Mucosa of rectum (tissue), 2 donors: ENCODE results near the gene EDA2R.

ENCODE experiments used
- H3K27ac ChIP-seq, 2 donors: one replicate each; pipeline ENCODE4 v1.7.0; 2013; ENCODE audit warnings: inconsistent platforms in 2 of 2, low read depth in 2 of 2, low read length in 2 of 2
- H3K27me3 ChIP-seq, 2 donors: one replicate each; pipeline ENCODE4 v1.7.0; 2013; ENCODE audit warnings: low read length in 2 of 2; ENCODE audit not compliant: control insufficient read depth in 2 of 2, insufficient read depth in 2 of 2
- H3K36me3 ChIP-seq, 2 donors: one replicate each; pipeline ENCODE4 v1.7.0; 2013; ENCODE audit warnings: low read length in 2 of 2; ENCODE audit not compliant: control insufficient read depth in 2 of 2, insufficient read depth in 2 of 2
- H3K4me1 ChIP-seq, 2 donors: one replicate each; pipeline ENCODE4 v1.7.0; 2013; ENCODE audit warnings: low read length in 2 of 2, mild to moderate bottlenecking in 1 of 2; ENCODE audit not compliant: control insufficient read depth in 2 of 2, insufficient read depth in 2 of 2
- H3K4me3 ChIP-seq, 2 donors: one replicate each; pipeline ENCODE4 v1.7.0; 2013; ENCODE audit warnings: low read length in 2 of 2
- H3K9ac ChIP-seq, 2 donors: one replicate each; pipeline ENCODE4 v1.7.0; 2013; ENCODE audit warnings: low read length in 2 of 2, low read depth in 1 of 2, mild to moderate bottlenecking in 1 of 2
- H3K9me3 ChIP-seq, 2 donors: one replicate each; pipeline ENCODE4 v1.7.0; 2013; ENCODE audit warnings: low read length in 2 of 2; ENCODE audit not compliant: control insufficient read depth in 2 of 2
- donor health status: healthy.
- donor health status: Normal muscosa, but diverticular disease.

The EDA2R gene

DNA sequence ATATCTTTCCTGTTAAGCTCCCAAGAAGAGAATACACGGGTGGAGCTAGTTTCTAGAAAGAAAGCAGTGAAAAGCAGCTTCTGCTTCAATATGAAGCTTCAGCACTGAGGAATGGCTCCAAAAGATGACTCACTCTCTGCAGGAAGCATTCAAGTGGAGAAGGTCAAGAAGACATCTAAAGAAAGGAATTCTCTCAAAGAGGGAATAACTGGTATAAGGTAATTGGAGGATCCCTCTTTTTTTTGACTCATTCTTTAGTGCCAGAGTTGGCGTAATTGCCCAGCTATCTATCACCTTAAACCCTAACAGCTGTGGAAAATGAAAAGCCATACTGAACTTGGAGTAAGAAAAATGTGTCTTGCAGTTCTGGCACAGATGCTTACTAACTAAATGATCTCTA is 3.5 kb downstream of the EDA2R start:
- Histone ChIP-seq H3K4me1 (no peaks in the 10 kb centered on the region), H3K27ac (no peak overlapping the region), H3K9me3 (no peaks in the 10 kb centered on the region), H3K4me3 (no peak overlapping the region), H3K27me3 (no peaks in the 10 kb centered on the region), H3K36me3 (no peaks in the 10 kb centered on the region), H3K9ac (no peak overlapping the region)

DNA sequence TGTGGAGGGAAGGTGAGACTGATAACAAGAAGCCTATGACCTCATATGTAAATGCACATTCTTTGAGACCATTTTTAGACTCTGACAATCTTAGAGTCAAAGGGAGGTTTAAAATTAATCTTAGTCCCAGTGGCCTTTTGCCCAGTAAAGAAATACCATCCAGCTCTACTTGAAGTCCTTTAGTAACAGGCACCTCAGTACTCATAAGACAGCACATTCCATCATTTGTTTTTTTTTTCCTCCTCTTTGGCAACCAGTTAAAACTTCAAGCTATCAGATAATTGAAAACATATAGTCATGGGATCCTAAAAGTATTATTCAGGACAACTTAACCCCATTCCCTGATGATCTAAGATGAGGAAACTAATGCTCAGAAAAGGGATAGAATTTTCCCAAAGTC is 4.6 kb downstream of the EDA2R start:
- no peaks in the 10 kb centered on the region for H3K27me3 ChIP-seq
- H3K36me3 ChIP-seq, result no peaks in the 10 kb centered on the region
- no peak overlapping the region for H3K27ac ChIP-seq
- no peaks in the 10 kb centered on the region for H3K9me3 ChIP-seq
- no peaks in the 10 kb centered on the region for H3K4me1 ChIP-seq
- no peak overlapping the region for H3K9ac ChIP-seq
- H3K4me3 ChIP-seq, result no peak overlapping the region

GRCh38 chrX:66633541-66633940 is 5.3 kb downstream of the EDA2R start:
- Histone ChIP-seq H3K27me3 (no peaks in the 10 kb centered on the region), H3K9me3 (no peaks in the 10 kb centered on the region), H3K4me1 (no peaks in the 10 kb centered on the region), H3K36me3 (no peaks in the 10 kb centered on the region), H3K27ac (no peak overlapping the region), H3K9ac (no peak overlapping the region), H3K4me3 (no peak overlapping the region)

GRCh38 chrX:66632981-66633380 is 5.9 kb downstream of the EDA2R start:
- Histone ChIP-seq H3K9me3 (no peaks in the 10 kb centered on the region), H3K27me3 (no peaks in the 10 kb centered on the region), H3K4me3 (no peak overlapping the region), H3K9ac (no peak overlapping the region), H3K27ac (no peak overlapping the region), H3K36me3 (no peaks in the 10 kb centered on the region), H3K4me1 (no peaks in the 10 kb centered on the region)

- H3K9ac ChIP-seq, result no peak overlapping the region
- no peak overlapping the region for H3K27ac ChIP-seq
- H3K27me3 ChIP-seq, result no peaks in the 10 kb centered on the region
- no peaks in the 10 kb centered on the region for H3K36me3 ChIP-seq
- H3K9me3 ChIP-seq, result no peaks in the 10 kb centered on the region
- no peak overlapping the region for H3K4me3 ChIP-seq
- no peaks in the 10 kb centered on the region for H3K4me1 ChIP-seq
Measured at GRCh38 chrX:66632473-66632872, 6.4 kb downstream of the EDA2R start.

GRCh38 chrX:66625525-66625924 is 13.4 kb downstream of the EDA2R start:
- Histone ChIP-seq H3K4me1 (no peaks in the 10 kb centered on the region), H3K9ac (no peak overlapping the region), H3K4me3 (no peak overlapping the region), H3K9me3 (no peaks in the 10 kb centered on the region), H3K36me3 (no peaks in the 10 kb centered on the region), H3K27me3 (peaks cover 0 to 2% of the 10 kb centered on the region in 2 donors), H3K27ac (no peak overlapping the region)

DNA sequence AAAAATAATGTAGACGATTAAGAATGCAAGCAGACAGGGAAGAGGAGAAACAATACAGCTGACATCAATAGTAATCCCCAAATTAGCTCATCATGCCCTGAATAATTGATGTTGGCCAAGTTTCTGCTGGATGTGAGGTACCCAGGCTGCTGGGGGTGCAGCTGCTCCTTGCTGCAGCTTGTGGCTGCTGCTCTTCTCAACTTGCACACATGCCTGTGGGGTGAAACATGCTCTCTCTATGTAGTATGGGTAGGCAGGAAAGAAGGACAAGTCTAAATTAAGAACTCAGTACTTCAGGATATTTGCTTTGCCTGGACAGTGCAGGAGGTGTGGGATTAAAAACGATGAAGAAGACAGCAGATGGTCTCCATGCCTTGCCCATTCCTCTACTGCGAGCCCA is 16.7 kb downstream of the EDA2R start:
- H3K9ac ChIP-seq, result no peak overlapping the region
- H3K9me3 ChIP-seq, result no peaks in the 10 kb centered on the region
- H3K27ac ChIP-seq, result no peak overlapping the region
- H3K4me3 ChIP-seq, result no peak overlapping the region
- peaks cover 0 to 2% of the 10 kb centered on the region in 2 donors for H3K27me3 ChIP-seq
- no peaks in the 10 kb centered on the region for H3K4me1 ChIP-seq
- no peaks in the 10 kb centered on the region for H3K36me3 ChIP-seq

DNA sequence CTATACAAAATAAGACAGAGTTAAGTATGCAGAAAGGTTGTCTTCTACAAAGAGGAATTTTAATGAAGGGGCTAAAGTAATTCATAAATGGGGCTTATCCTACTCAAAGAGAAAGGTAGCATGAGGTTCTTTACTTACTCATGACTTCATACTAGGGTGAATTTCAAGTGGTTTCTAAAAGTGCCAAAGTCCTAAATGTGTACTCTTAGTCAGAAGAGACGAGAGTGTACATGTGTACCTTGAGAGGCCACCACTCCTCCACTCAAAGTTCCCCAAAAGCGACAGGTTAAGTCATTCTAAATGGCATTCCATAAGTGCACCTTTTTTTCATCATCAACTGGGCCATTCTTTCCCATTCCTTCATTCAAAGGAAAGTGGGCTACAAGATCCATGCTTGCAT is 21.9 kb downstream of the EDA2R start:
- peaks cover 0 to 3% of the 10 kb centered on the region in 2 donors for H3K27me3 ChIP-seq

GRCh38 chrX:66602381-66602938 is 36.4 kb downstream of the EDA2R start:
- Histone ChIP-seq H3K4me3 (no peak overlapping the region), H3K36me3 (no peaks in the 10 kb centered on the region), H3K9ac (no peak overlapping the region), H3K27me3 (peaks cover 1 to 3% of the 10 kb centered on the region in 2 donors), H3K4me1 (no peaks in the 10 kb centered on the region), H3K27ac (no peak overlapping the region), H3K9me3 (no peaks in the 10 kb centered on the region)

More for the DNA sequence above, 21.9 kb downstream of the EDA2R start:
- no peak overlapping the region for H3K4me3 ChIP-seq
- H3K4me1 ChIP-seq, result no peaks in the 10 kb centered on the region
- no peak overlapping the region for H3K9ac ChIP-seq
- H3K27ac ChIP-seq, result no peak overlapping the region
- H3K9me3 ChIP-seq, result no peaks in the 10 kb centered on the region
- H3K36me3 ChIP-seq, result no peaks in the 10 kb centered on the region

DNA sequence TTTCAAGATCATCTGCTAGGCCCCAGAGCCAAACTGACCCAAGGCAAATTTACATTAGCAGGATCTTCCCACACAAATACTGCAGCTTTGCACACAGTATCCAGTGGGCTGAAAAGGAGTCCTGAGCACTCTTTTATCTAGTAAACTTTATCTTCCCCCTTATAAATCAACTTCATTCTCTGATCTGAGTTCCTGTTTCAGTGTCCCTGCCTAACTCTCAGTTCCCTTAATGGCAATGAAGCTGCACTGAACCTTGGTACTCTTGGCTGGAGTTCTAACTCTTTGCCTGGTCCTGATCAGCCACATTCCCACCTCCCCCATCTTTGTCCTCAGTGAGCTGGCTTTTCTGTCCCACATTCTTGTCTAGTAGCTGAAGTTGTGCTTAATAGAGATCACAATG is 37.4 kb downstream of the EDA2R start:
- Histone ChIP-seq H3K4me1 (no peaks in the 10 kb centered on the region), H3K36me3 (no peaks in the 10 kb centered on the region), H3K27me3 (peaks cover 3 to 5% of the 10 kb centered on the region in 2 donors), H3K9me3 (no peaks in the 10 kb centered on the region), H3K9ac (no peak overlapping the region), H3K4me3 (no peak overlapping the region), H3K27ac (no peak overlapping the region)

GRCh38 chrX:66579219-66579618 is 59.7 kb downstream of the EDA2R start:
- Histone ChIP-seq H3K9me3 (no peaks in the 10 kb centered on the region), H3K36me3 (no peaks in the 10 kb centered on the region), H3K27ac (no peak overlapping the region), H3K27me3 (no peaks in the 10 kb centered on the region), H3K4me3 (no peak overlapping the region), H3K4me1 (no peaks in the 10 kb centered on the region), H3K9ac (no peak overlapping the region)
